K562 (cell line): ENCODE measurements around the gene RAB17.

Source experiments
- CBX3 ChIP-seq, 2 experiments: IDR thresholded peaks; 1 replicate in 1 of 2; 2 replicates in 1 of 2; pipeline ENCODE4 v1.6.1; 2012; ENCODE audit warnings: inconsistent platforms in 2 of 2, low read length in 2 of 2, borderline replicate concordance in 1 of 2, control low read depth in 1 of 2
- FOXM1 ChIP-seq, 2 experiments: fragments of 450-650 bp in 1 of 2; sonication (generic) in 1 of 2; formaldehyde crosslinking in 1 of 2; IDR thresholded peaks; 2 replicates each; pipeline versions ENCODE4 v1.6.1 to v1.9.0; 2017 to 2022; ENCODE audit warnings: low read depth in 2 of 2, mild to moderate bottlenecking in 2 of 2, missing genetic modification reagents in 1 of 2, moderate library complexity in 1 of 2
- HNRNPH1 ChIP-seq: fragments of 200-400 bp; formaldehyde crosslinking; optimal IDR thresholded peaks from 2 replicates; pipeline ENCODE3; 2017; ENCODE audit warnings: low read depth, mild to moderate bottlenecking, low read length, moderate library complexity
- ZFP1 ChIP-seq: fragments of 450-650 bp; formaldehyde crosslinking; IDR thresholded peaks from 2 replicates; pipeline ENCODE4 v1.4.0; 2020; ENCODE audit warnings: mild to moderate bottlenecking, mixed read lengths
- ZFP91 ChIP-seq: sonication (generic); formaldehyde crosslinking; IDR thresholded peaks from 2 replicates; pipeline ENCODE4 v1.8.0; 2022; ENCODE audit warnings: mild to moderate bottlenecking, missing genetic modification reagents

DNA sequence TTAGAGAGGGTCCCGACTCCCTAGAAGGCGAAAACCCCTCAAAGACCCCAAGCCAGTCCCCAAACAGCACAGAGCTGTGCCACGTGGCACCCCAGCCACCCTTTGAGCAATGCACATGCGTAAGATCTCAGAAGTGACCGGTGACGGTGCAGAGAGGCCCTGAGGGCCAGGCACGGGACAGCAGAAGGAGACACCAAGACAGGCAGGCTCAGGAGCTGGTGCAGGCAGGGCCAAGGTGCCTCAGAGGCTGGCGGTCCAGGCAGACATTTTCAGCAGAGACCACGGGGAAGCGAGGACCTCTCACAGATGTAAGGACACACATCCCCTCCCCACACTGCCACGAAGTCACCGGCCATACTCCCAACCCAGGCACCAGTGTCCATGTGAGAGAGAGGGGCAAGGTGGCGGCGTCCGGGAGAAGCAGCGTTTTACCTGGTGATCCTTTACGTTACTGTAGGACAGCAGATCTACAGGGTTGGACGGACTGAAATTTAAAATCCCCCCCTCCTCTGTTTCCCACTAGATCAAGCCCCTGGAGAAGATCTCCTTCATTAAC lies 2.0 kb upstream of the RAB17 start:
- TF ChIP-seq ZFP1 (CRISPR knock-in tag) (no peak), ZFP91 (no peak), FOXM1 (IDR thresholded peaks at IDR 0.05; ENCODE audit: low read depth) (no peak), FOXM1 (CRISPR knock-in tag; IDR thresholded peaks at IDR 0.05; ENCODE audit: low read depth) (no peak), CBX3 (IDR thresholded peaks at IDR 0.05; ENCODE audit: borderline replicate concordance in 1 of 2, low read length in 2 of 2) (no peak), HNRNPH1 (no peak)
